NCI-H128 (cell line): ENCODE data around the gene ABHD8.

Experiments used
- DNase-seq: peaks from one replicate; lab custom pipeline; 2025; ENCODE audit not compliant: unreplicated experiment; lab: John Stamatoyannopoulos, UW

Gene ABHD8

DNA sequence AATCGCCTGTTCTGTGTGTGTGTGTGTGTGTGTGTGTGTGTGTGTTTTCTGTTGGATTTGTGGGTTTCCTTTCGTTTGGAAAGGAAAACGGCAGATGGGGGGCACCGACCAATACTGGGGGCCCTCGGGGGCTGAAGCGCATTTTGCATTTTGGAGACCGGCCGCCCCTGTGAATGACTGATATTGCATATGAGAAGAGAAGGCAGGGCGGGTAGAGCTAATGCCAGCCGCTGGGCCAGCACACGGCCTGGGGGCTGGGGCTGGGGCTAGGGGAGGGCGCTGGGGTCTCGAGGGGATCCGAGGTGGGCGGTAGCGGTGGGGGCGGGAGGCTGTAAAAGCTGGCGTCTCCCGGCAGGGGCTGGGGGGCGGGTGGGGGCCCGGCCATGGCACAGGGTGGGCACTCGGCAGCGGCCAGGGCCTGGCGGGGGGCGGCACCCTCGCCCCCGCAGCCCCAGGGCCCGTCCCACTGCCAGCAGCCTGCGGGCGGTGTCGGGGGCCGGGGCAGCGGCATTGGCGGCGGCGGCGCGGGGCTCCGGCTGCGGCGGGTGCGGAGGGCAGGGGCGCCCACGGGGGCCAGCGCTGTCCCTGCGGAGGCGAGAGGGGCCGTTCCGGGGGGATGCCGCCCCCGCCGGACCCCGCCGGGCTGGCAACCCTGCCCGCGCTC lies 20.2 kb upstream of the ABHD8 start:
- DNase-seq = no peak

- no peak for DNase-seq
These were observed 19.6 kb upstream of the ABHD8 start for GRCh38 chr19:17322854-17323253.

DNA sequence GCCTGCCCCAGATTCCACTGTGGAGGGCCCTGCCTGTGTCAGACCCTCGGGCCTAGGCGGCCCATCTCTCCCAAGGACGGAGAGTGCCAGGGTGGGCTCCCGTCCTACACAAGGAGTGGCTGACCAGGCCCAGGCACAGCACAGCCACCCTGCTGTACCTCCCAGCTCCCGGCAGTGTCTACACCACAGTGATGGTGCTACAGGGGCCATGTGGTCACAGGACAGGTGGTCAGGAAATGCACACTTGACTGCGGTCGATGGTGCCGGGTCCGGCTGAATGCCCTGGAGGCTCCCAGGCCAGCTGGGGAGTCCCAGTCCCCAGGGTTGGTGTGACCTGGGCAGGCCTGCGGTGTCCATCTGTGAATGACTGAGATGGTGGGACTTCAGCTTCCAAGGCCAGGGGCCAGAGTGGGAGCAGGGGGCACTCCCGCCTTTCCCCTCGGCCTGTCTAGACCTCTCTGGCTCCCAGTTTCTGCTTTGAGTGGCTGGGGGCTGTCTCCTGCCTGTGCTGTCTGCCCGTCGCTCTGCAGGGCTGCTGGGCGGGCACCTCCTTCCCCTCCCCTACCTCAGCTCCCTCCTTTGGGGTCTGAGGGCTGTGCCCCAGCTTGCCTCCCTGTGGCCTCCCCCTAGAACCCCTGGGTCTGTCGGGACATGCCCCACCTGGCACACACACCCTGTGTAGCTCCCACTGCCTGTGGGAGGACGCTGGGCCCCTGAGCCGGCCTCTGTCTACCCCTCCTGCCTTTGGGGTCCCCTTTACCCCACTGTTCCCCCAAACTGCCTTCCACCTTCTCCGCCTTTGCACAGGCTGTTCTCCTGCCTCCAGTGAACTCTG lies 18.6 kb upstream of the ABHD8 start:
- DNase-seq = no peak

- no peak for DNase-seq
These were observed 17.2 kb upstream of the ABHD8 start for GRCh38 chr19:17320435-17320834.

DNA sequence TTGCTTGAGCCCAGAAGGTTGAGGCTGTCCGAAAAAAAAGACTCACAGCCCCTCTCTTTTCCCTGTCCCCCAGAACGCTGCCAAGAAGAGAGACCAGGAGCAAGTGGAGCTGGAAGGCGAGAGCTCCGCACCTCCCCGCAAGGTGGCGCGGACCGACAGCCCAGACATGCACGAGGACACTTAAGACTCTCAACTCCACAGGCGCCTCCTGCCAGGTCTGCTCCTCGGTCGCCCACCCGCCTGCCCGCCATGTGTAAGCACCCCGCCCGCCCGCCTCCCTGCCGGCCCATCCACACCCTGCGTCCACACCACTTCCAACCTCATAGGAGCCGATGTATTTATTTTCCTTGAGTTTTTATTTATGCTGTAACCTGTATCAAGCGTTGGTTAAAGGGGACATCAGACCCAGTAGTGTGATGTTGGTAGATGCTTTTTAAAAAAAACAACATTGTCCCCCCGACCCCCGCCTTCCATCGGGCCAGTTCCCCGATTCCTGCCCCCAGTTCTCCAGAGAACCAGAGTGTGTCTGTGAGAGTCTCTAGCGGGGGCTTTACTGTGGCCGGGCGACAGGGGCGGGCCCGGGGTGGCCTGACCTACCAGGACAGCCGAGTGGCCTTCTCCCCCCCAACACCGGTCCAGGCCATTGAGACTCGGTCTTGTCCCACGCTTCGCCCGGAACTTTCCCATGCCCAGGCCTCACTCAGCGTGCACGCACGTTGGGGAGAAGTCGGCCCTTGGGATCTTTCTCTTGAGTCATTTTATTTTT lies 16.4 kb upstream of the ABHD8 start:
- DNase-seq = no peak

DNA sequence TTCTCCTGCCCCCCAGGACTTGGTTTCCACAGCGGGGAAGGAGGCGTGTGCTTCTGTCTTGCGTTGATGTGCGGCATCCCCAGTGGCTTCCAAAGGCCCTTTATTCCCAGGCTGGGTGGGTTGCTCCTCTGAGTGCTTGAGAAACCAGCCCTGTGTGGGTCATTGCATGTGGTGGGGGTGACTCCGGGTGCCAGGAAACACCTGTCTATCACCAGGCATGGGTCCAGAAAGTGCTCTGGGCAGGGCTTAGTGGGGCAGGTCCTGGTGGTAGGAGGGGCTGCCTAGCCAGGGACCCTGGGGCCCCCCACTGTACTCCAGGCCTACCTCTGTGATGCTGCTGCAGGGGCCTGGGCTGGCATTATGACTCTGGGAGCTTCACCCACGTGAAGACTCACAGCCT lies 15.7 kb upstream of the ABHD8 start:
- no peak for DNase-seq

GRCh38 chr19:17314007-17314593 lies 10.9 kb upstream of the ABHD8 start:
- DNase-seq = no peak

DNA sequence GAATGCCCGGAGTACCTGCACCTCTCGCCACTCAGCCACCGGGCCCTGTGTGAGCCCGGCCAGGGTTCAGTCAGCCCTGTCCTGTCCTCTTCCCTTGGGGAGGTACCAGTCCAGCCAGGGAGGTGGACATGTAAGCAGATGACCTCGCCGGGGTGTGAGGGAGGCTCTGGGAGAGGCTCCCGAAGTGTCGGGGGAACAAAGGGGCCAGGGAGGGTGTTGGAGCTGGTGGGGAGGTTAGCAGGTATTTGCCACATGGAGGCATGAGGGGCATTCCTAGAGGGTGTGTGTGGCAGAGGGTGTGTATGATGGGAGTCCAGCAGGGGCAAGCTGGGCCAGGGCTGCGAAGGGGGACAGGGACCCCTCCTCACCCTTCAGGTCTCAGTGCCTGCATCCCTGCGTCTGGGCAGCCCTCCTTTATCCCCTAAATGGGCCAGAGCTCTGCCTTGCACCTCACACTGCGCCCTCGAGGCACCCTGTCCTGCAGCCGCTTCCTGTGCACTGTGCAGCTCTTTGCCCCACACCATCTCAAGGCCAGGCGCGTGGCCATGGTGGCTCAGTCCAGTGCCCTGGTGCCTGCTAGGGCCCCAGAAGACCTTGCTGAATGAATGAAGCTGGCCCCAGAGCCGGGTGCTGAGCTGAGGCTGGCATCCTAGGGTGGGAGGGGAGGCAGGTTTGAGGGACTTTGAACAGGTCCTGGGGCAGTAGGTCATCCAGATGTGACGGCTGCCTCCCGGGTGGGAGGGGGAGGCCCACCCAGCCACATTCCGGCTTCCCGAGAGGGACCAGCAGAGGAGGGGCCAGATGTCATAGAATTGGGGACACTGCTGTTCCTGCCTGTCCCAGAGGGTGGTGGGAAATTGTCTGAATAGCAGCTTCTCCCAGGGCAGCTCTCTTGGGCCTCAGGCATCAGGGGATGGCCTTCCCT lies 9.2 kb upstream of the ABHD8 start:
- DNase-seq = no peak

DNA sequence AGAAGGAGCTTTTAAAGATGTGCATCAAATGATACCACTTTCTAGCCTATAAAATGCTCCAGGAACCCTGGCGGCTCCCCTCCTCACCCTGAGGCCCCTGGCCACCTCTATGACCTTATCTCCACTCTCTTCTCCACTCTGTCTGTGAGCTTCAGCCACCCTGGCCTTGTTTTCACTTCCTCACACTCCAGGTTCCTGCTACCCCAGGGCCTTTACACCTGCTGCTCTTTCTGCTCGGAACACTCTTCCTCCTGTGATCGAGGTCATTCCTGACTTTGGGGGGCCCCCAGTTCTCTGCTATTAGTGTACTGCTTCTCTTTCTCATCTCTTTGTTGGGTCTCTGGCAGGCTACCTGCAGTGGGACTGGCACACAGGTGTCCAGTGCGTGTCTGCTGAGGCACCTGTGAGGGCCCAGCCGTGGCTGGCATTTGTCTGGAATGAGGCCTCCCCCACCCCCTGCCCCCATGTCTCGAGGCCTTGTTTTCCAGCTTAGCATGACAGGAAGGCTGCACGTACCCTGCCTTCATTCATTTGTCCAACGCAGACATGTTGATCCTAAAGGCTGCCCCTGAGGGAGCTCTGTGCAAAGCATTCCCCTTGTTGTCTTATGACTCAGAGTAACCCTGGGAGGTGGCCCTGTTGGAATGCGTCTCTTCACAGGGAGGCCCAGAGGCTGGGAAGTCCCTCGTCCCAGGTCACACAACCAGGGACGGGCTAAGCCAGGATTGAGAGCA lies 8.4 kb upstream of the ABHD8 start:
- DNase-seq = no peak

DNA sequence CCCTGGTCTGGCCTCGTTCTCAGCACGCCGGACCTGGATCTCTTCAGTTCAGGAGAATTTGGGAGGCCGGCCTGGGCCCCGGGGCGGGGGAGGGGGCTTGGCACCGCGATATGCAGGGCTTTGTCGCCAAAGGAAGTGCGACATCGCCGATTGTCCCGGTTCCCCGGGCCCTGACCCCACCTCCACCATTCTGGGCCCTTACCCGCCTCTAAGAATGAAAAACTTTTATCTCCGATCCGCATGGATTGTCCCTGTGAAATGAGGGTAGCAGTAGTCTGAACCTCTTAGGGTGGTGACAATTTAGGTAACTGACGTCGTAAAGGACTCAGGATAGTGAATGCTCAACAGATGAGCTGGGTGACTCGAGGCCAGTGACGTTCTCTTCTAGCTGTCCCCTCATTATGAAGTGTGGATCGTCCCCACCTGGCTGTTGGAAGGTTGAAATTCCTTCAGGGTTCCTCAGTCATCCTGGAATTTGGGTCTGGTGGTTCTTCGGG lies 6.8 kb upstream of the ABHD8 start:
- no peak for DNase-seq

GRCh38 chr19:17309198-17309964 lies 6.2 kb upstream of the ABHD8 start, which contains the start of gene DDA1:
Gene DDA1, plus strand, starts transcription at chr19:17309563. Its CDS starts 92 bp downstream, at chr19:17309655.
- DNase-seq = peak; percentile 97

DNA sequence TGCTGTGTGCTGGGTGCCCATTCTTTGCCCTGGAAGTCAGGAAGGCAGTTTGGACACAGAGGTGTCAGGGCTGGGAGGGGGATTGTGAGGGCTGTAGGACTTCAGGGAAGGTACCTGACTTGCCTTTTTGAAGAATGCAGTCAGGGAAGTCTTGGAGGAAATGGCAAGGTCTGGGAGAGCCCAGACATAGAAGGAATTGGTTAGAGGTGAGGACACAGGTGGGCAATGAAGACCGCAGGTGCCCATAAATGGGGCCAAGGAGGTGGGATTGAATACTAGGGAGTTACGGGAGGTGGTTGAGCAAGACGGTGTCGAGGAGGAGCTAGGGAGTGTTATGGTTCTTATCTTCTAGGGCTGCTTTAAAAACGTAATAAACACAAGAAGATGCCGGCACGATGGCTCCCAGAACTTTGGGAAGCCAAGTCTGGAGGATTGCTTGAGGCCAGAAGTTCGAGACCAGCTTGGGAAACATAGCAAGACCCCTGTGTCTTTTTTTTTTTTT lies 4.7 kb upstream of the ABHD8 start:
- no peak for DNase-seq

DNA sequence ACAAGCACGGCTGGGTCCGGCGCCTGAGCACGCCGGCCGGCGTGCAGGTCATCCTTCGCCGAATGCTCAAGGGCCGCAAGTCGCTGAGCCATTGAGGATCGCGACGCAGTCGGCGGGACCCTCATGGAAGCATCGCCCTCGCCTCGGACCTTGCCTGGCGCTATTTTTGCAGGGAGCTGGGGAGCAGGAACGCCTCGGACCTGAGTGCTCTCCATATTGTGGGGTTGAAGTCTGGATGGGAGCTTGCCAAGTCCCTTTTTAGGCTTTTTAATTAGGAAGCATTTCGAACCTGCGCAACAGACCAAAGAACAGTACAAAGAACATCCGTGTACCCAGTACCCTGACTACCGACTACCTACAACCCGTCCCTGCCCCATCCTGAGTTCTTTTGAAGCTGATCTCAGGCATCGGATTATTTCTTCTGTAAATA lies 3.1 kb upstream of the ABHD8 start:
- no peak for DNase-seq

GRCh38 chr19:17305517-17306284 lies 2.5 kb upstream of the ABHD8 start, which contains the start of gene MRPL34:
Gene MRPL34, plus strand, starts transcription at chr19:17305872. Its CDS starts 21 bp downstream, at chr19:17305893.
- peak; percentile 96 for DNase-seq

DNA sequence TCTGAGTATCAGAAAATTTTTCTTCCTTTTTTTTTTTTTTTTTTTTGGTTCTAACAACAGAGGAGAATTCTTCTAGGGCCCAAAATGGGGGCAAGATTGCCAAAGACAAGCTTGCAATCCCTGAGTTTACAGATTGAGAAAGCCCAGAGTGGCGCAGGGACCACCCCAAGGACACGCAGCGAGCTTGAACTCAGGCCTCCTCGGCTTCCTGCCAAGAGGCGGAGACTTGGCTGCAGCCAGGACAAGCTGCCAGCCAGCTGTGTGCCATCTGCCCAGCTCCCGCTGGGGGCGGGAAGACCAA lies 1.9 kb upstream of the ABHD8 start:
- no peak for DNase-seq

GRCh38 chr19:17304386-17305215 lies 1.4 kb upstream of the ABHD8 start:
- DNase-seq = no peak

DNA sequence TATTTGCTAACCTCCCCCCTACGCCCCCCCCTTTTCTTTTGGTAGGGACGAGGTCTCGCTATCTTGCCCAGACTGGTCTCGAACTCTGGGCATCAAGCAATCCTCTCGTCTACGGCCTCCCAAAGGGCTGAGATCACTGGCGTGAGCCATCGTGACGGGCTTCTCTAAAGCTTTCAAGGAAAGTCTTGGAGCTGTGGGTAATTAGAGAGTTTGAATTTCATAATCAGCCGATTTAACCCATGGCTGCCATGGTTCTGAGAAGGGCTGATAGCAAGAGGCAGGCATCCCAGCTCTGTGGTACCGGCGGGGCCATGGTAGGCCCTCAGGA lies 679 bp upstream of the ABHD8 start:
- no peak for DNase-seq
